HG03060 (cell line): ENCODE data around the gene CERS6.

Experiments used
- ATAC-seq: cut with Tn5 transposase; IDR thresholded peaks from one replicate; pipeline ENCODE4 v1.9.1; 2021; ENCODE audit warnings: low read depth, moderate number of reproducible peaks; ENCODE audit not compliant: unreplicated experiment

The CERS6 gene

DNA sequence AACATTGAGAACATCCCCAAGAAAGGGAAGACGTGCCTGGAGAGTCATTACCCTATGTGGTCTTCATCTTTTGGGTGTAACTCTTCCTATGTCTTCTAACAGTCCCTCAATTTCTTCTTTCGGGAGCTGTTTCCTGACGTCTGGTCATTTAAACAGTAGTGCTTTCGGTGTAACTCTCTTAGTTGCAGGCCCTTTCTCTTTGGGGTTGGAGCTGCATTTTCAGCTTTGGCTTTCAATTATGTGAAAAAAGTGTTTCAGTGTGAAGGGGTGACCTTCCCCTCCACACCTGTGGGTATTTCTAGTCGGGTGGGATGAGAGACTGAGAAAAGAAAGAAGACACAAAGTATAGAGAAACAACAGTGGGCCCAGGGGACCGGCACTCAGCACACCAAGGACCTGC, 105.9 kb downstream of the CERS6 start:
- no peak for ATAC-seq

DNA sequence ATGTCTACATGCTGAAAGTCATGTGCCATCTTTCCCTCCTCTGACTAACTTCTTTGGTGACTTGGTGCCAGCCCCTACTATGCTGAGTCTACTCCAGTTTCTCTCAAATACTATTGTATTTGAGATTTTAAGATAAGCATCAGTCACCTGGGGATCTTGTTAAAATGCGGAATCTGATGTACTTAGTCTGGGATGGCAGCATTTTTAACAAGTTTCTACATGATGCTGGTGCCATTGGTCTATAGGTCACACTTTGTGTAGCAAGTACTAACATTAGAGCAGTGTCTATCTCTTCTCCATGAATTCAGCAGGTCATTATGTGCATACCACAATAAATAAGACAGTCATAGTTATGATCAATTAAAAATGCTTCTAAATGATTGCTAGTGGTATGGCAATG, 106.9 kb downstream of the CERS6 start:
- no peak for ATAC-seq

DNA sequence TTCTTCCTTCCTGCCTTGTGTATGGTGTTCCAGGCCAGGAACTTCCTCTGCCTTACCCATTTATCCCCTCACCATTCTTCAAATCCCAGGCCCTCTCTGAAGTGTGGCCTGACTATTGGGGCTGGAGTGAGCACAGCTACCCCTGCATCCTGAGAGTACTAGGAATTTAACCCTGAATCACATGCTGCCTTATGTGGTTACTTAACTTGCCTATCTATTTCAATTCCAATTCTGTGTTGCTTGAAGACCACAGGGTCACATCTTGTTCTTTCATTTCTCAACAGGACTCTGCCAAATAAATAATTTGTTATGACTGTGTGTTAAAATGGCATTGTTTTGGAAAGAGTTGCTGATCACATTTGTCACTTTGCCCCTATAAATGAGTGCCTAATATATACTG, 108.6 kb downstream of the CERS6 start:
- ATAC-seq, result no peak

DNA sequence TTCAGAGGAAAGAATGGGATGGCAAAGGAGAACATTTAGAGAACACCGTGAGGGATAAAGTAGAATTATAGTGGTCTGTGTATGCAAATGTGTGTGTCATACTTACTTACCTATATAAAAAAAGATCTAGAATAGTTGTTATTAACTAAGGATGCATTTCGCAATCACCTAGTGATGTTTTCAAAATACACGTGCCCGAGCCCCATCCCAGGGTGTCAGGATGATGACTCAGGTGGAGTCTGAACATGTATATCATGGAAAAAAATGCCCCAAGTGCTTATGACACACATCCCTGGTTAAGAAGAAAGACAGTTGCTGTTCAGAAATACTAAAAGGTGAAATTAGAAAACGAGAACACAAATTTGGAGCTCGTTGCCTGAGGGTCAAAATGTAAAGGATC, 109.0 kb downstream of the CERS6 start:
- ATAC-seq, result no peak

DNA sequence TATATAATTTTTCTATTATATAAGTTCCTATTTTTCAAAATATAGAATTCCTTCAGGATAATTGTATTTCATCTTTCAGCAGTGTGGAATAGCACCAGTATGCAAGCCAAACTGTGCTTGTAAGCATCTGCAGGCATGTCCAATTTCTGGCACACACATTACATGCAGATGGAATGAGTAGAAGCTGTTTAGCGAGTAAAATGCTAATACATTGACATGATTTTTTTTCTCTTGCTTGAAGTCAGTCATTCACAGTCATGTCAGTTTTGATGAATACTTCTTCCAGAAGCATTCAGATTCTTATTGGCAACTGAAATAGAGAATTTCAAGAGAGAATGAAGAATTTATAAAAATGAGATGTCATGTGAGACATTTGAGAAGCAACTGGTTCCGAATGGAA, 109.4 kb downstream of the CERS6 start:
- no peak for ATAC-seq

DNA sequence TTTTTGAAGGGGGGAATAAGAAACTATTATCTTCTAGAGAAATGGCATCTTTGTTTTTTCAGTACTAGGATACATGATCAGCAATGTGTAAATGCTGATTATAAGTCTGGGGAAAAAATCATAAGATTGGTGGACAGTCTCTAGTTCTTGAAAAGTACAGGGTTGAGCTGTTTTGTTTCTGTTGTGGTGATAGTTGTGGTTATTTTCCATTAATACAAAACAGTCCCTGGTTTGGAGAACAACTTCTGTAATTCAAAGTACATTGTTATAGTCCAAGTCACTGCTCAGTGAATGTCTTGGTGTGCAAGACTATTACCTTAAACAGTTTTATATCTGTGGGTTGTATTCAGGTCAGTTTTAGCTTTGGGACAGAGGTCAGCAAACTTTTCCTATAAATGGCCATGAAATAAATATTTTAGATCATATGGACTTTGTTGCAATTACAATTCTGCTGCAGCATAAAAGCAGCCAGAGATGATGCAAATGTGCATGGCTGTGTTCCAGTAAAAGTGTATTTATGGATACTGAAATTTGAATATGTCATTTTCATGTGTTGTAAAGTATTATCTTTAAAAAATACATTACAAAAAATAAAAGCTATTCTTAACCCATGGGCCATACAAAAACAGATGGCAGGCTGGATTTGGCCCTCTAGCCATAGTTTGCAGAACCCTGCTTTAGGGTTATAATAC, 111.0 kb downstream of the CERS6 start:
- no peak for ATAC-seq

DNA sequence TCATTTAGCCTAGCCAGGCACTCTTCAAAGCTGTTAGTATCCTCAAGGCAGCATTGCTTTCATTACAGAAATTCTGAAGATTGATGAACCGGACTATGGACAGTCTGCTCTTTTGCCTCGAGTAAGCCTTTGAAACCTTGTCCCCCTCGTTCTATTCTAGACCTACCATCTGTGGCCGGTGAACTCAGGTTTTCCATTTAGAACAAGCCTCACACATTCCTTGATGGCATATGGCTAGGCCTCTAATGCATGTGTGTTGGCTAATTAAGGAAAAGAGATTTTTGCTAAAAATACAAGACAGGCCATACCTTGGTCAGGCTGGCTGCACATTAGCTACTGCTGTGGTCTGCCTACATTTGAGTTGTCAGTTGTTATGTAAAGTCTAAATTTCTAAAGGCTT, 111.8 kb downstream of the CERS6 start:
- ATAC-seq, result no peak

DNA sequence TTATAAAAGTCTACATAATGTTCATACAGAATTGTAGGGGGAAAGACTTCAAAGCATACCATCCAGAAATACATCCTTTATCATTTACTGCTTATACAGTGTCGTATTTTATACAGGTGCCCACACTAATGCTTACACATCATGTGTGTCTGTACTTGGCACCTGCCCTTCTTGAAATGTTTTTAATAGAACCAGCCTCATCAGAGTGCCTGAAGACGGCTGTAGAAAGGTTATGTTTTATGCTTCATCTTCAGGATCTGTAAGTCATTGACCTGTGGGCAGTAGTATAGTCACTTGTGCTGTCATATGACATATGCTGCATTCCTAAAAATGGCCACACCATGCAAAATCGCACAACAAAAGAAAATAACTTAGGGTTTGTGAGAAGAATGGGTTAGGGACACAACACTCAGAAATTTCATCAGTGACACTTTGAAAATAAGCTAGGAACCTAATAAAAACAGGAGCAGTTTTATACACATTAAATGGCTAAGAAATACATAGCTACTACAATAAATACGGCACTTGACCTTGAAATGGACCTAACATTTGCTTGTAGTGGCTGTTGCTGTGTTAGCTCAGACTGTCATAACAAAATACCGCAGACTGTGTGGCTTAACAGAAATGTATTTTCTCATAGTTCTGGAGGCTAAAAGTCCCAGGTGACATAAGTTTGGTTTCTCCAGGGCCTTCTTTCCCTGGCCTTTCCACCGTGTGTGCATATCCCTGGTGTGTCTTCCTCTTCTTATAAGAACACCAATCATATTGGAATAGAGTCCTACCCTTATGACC, 112.6 kb downstream of the CERS6 start:
- no peak for ATAC-seq

DNA sequence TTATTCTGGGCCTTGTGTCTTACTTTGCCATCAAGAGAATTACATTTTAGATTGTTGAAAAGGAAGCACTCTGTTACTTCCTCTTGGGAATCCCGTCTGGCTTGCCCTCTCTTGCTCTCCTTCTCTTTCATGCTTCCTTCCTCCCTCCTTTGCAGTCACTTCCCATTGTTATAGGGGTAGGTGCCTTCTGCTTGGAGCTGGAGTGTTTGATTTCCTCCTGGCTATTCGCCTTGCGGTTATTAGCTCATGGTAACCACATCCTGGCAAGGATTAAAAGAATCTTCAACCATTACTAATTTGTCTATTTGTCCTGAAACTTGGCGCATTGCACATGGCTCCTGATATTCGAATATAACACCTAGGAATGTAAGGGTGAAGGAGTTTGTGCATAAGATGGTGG, 115.0 kb downstream of the CERS6 start:
- ATAC-seq, result no peak

DNA sequence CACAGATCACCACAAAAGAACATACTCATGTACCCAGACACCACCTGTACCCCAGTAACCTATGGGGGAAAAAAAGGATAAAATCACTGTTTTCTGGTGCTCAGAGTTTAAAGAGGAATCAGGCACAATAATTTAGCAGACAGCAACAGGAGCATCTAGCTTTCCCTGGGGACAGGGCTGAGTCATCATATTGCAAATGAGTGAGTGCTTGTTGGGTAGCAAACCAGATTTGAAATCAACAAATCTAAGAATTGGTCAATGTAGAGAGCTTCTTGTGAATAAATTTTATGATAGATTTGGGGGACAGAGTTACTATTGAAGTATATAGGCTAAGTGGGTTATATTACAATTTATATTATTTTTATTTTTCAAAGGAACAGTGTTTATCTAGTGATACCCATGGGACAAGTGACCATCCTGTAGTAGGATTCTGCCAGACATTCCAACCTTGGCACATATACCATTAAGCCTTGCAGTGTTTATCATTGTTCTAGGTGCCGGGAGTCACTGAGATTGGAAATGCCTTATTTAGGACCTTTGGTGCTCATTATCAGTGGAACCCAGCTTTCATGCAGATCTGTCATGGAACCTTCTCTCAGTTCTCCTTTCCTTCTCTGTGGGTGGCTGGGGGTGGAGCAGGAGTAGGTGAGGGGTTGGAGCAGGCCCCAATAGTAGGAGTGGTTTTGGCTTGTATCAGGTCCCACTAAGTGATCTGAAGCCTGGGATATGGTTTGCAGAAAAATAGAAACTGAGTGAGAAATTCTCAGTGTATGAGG, 117.2 kb downstream of the CERS6 start:
- ATAC-seq, result no peak

DNA sequence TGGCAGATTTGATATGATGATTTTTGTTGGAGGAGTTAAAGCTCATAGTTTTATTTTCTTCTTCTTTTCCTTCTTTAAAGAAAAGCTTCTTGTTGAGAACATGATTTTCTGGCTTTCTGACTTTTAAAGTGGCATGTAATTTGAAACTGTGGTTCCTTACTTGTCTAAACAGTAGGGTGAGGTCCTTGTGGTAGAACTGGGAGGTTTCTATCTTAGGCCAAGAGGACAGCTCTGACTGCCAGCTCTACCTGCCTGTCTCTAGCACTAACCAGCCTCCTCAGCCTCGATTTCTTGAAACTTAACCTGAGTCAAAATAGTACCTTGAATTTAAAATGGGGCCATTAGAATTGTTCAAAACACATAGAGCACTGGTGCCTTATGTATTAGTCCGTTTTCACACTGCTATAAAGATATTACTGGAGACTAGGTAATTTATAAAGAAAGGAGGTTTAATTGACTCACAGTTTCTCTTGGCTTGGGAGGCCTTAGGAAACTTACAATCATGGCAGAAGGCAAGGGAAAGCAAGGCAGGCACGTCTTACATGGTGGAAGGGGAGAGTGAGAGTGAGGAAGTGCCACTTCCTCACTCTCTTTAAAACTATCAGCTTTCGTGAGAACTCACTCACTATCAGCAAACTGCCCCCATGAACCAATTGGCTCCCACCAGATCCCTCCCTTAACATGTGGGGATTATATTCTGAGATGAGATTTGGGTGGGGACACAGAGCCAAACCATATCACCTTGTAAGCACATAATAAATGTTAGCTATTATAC, 119.0 kb downstream of the CERS6 start:
- no peak for ATAC-seq

DNA sequence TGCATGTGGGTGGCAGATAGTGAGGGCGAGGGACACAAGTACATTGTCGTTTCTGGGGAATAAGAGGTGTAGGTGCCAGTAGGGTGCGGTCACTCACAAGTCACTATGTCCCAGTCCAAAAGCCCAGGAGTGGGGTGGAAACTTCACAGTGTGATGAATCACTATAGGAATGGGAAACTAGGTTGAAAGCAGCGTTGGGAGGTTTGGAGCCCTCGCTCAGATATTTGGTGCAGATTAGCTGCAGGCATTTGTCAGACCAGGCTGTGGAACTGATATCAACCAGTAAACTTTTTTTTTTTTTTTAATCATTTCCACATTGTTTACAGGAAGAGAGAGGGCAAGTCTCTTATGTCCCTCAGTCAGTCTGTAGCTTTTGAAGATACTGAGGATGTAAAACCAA, 121.8 kb downstream of the CERS6 start:
- no peak for ATAC-seq

DNA sequence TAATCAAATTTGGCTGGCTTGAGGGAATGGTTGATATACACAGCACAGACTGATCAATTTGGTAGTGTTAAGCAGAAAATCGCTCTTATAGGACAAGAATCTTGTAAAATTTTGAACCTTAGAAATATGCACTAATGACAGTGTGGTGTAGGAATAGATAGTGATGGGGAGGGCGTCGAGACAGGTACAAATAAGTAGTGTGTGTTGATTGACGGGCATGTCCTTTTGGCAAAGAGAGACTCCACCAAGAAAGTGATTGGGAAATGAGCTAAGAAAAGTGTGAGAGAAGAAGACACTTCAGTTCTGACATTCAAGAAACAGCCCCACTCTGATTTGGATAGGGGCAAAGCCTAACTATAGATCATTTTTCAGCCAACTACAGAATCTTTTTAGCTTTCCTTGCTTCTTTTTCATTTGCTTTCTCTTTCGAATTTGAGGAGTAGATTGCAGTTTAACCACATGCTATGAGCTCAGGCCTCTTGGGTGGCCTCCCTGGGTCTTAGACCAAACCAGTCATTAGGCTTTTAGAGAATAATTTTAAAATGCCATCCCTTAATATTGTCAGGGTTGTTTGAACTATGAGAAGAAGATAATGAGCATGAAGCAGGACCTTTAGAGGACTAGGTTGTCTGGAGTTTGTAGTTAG, 127.1 kb downstream of the CERS6 start:
- no peak for ATAC-seq

DNA sequence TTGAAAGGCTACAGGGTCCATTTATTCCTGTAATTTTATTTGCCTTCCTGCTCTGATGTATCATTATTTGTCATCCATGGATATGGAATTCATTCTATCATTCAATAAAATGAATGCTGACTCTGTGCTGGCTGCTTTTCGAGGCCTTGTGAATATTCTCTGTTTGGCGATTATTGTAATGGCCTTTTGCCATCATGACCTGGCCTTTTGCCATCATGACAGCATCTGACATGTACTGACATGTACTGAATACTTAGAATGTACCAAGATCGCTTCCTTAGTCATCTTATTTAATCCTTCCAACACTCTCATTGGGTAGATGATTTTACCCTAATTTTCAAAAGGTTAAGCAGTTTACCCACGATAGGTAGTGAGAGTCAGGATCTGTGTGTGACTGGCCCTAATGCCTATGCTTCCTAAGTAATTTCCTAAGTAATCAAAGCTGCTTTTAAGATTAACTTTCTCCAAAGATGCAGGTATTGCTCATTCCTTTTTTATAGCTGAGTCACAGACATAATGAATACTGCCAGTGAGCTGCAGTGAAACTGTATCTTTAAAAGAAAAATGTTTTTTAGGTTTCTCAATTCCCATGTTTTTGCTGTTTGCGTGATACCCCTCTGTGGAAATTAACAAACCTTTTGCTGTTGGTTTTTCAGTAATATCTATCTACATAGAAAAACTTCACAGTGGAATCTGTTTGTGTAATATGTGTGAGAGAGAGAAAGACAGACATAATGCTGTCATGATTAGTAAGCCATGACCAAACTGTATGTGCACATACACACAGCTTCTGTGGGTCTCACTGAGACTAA, 127.8 kb downstream of the CERS6 start:
- ATAC-seq, result no peak

DNA sequence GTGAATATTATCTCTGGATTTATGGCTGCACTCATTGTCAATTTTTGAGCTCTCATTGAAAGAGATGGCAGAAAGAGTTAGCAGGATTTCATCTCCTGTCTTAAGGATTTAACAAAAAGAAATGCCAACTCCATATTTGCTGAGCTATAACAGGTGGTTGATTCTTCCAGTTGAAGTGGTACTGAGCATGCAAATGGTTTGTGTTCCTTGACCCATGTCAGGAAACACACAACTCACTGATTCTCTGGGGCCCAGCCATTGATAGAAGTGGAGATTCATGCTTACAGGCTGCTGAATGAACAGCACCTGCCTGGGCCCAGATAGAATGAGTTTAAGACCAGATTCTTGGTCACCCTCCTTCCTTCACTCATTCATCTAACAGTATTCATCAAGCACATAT, 128.8 kb downstream of the CERS6 start:
- ATAC-seq, result no peak

DNA sequence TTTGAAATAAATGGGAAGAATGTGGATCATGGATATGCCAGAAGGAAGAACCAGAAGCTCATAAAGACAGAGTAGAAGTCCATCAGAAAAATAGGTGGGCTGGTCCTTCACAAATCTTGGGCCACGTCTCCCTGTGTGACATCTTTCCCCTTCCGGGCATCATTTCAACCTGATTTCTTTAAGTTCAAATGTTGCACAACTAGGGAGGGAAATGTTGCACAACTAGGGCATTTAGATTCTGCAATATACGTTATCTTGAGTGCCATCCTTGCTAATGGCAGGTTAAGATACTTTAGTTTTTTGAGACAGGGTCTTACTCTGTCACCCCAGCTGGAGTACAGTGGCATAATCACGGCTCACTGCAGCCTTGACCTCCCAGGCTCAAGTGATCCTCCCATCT, 129.6 kb downstream of the CERS6 start:
- ATAC-seq, result no peak

DNA sequence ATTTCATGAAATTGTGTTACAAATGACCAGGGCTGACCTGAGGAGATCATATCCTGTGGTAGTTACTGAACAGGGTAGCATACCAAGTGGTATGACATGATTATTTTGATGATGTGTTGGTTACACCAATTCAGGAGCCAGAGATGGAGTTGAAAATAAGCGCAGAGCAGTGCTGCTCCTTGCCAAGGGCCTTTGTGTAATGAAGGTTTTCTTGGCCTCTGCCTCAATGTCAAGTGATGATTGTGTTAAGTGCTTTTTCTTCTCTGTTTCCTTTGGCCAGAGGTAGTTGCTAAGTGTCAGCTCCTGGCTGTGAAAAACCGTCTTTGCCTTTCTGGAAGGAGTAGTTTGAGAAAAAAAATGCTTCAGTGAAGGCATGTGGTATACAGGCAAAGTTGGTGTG, 131.2 kb downstream of the CERS6 start:
- ATAC-seq, result no peak

DNA sequence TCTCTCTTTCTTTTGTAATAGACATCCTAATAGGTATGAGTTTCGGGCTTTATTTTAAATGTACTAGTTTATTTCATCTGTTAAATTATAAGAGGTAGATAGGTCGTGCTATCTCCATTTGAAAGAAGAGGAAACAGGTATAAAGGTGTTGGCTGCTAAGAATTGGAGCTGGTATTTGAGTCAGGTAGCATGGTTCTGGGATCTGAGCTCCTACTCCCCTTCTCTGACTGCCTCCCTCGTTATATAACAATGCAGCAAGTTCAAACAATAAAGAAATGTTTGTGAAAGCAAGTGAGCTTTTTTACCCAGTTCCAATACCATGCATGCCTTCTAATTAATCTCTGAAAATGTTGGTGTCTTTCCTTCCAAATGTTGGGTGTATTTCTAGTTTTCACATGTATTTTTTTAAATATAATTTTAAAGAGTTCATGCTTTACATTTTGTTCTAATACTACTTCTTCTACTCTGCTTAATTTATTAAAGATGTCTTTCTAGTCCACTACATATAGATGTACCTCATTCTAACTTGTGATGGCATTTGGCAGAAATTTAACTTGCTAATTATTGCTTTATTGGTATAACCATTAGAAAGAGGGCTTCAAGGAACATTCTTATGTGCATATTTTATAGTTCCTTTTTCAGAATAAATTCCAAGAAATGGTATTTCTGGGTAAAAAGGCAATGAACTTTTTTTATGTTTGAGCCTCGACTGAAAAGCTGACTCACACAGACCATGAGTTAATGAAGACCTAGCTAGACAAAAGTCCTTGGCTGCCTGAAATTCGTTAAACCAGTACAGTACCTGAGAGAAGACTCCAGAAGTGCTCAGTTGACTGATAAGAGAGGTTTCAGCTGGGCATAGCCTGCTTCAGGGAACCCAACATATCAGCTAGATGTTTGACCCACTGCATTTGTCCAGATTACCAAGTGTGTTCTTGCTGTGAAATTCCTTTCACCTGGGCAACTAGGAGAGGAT, 133.5 kb downstream of the CERS6 start:
- ATAC-seq, result no peak
